Astrocyte of the spinal cord (primary cell): ENCODE measurements around the gene ATP2B2.

Experiments
- DNase-seq: peaks from one replicate; pipeline ENCODE4 v3.0.0; 2011; ENCODE audit warnings: low read depth, low spot score
- H3K4me3 ChIP-seq: 2 replicates; pipeline ENCODE4 v1.5.1; 2011; ENCODE audit warnings: low read depth, mild to moderate bottlenecking, low read length, moderate library complexity
- CTCF ChIP-seq: IDR thresholded peaks from 2 replicates; pipeline ENCODE4 v1.5.1; 2012; ENCODE audit warnings: low read depth, mild to moderate bottlenecking, low read length, inconsistent platforms
- in situ Hi-C: cut with HindIII; loops from 2 replicates; pipeline ENCODE4 v1.10.0; 2017; ENCODE audit warnings: low sequenced_read_pairs

The ATP2B2 gene

DNA sequence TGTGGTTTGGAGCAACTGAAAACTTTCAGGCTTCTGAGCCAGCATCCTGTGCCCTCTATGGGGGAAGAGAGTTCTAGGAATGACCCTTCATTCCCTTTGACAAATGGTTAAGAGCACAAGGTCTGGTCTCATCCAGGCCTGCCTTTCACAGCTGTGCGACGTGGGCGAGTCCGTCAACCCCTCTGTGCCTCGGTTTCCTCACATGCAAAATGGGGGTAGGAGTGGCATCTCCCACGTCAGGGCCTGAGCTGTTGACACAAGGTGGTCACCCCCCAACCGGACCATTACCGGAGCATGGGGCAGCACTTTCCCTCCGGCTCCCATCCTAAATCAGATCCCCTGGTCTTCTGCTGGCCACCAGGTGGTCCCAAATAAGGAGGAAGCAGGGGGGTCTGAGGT, 70.4 kb downstream of the ATP2B2 start:
- TF ChIP-seq CTCF = no peak
- no peak for DNase-seq
- no peak overlapping the region for H3K4me3 ChIP-seq
- in situ Hi-C loops = no loop called here

GRCh38 chr3:10434144-10434937, 71.0 kb downstream of the ATP2B2 start:
- DNase-seq = no peak
- no peak for TF ChIP-seq CTCF
- no peak overlapping the region for H3K4me3 ChIP-seq
- in situ Hi-C loops = no loop called here

DNA sequence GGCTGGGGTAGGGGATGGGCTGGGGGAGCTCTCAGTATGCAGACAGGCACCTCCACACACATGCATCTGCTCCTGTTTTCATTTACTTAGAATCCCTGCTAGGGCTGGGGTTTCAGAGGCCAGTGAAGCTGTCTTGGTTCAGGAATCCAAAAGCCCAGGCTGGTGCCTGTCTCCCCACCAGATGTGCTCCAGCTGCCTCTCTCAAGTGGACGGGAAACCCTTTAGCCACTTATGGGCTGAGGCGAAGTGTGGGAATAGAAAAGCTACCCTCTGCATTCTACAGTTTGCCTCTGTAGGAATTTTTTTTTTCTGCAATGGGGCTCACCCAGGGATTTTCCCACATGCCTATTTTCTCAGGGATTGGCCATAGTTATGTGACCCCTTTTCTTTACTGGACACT, 72.5 kb downstream of the ATP2B2 start:
- H3K4me3 ChIP-seq = no peak overlapping the region
- in situ Hi-C loops = no loop called here
- TF ChIP-seq CTCF = no peak
- no peak for DNase-seq

DNA sequence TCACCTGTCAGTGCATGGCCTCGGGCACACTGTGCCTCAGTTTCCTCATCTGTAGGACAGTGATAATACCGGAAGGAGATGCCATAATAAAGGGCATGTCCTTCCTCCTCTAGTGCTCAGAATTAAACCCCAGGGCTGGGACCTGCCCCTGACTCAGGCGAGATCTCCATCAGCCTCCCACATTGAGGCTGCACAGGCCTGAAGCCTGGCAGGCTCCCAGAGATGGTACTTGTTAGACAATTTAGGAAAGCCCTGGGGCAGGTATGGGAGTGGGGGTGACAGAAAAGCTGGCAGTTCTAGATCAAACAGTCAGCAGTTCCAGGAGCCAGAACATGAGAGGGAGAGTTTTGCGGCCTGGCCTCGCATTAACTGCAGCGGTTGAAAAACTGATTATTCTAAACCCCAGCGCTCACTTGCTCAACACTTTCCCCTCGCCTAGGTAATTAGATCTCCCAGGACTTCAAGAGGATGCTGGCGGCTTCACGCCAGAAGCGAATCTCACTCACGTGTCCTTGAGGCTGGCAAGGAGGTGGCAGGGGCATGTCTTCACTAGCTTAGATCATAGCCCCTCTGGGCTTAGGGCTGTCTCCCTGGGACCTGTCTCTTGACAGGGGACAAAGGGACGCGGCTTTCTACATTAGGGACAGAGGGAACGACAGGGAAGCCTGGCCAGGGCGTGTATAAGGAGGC, 73.1 kb downstream of the ATP2B2 start:
- in situ Hi-C loops = no loop called here
- TF ChIP-seq CTCF = no peak
- no peak for DNase-seq
- no peak overlapping the region for H3K4me3 ChIP-seq

DNA sequence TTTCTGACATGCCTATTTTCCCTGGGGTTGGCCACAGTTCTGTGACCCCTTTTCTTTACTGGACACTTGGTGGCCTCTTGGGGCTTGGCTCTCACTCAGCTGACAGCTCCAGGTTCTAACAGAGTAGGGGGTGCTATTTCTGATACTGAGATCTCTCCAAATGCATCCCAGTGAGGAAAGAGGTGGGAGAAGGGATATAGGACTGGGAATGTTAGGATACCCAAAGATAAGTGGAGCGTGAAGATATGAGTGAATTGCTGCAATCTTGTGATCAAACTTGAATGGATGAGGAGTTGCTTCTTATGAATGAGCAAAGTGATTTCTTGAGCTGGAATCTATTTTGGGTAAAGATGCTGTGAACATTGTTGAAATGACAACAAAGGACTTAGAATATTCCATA, 74.6 kb downstream of the ATP2B2 start:
- no peak for DNase-seq
- no peak for TF ChIP-seq CTCF
- in situ Hi-C loops = no loop called here
- no peak overlapping the region for H3K4me3 ChIP-seq

DNA sequence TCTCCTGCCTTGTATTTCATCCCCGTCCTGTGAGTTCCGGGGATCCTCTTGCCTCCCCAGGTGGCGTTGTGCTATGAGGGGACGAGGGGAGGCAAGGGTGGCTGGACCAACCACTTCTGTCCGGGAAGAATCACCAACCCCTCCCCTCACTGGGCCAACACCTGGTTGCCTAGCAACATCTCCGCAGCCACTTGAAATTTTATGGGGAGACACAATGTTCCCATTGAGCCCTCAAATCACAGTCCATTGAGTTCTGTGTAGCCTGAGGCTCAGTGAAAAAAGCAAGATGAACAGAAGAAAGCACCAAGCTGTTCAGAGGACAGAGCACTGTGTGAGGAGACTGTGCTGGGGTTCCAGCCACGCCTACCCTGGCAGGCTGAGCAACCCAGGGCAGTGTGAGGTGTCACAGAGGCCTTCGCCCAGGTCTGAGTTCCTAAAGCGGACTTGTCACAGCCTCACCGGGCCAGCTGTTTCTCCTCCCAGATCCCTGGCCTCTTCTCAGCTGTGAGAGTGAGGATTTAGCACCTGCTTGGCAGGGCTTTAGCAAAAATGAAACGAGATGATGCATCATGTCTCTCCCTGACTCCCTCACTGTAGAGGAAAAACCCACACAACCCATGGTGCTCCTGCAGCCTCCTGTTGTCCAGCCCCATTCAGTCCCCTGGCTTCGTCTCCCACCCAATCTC, 76.8 kb downstream of the ATP2B2 start:
- DNase-seq = no peak
- TF ChIP-seq CTCF = no peak
- in situ Hi-C loops = no loop called here
- H3K4me3 ChIP-seq = no peak overlapping the region
